ENCODE measurements around the gene HDAC4. TPM values are rescaled to one million over a fixed set of nuclear protein-coding genes. Genes with fewer than 3 reads are reported as not detected.

HDAC4 gene
- total RNA-seq, 6 donors from 2014 or later = 16.1 to 108 (median 45.0) TPM

GRCh38 chr2:239411549-239412319, 10.9 kb upstream of the HDAC4 start:
- H3K4me3 ChIP-seq = no peak overlapping the region
- no peaks in the 10 kb centered on the region for H3K9me3 ChIP-seq
- H3K4me1 ChIP-seq = no peaks in the 10 kb centered on the region
- no peak overlapping the region for H3K27ac ChIP-seq
- no peaks in the 10 kb centered on the region for H3K36me3 ChIP-seq
- 79 to 88% methylated on average over 7 to 8 of the region's 8 CpGs for WGBS, 2 donors
- H3K27me3 ChIP-seq = no peaks in the 10 kb centered on the region
- DNase-seq = no peak
- ATAC-seq (ENCODE audit: low FRiP score in 2 of 2) = no peak
- TF ChIP-seq POLR2AphosphoS5 (IDR thresholded peaks at IDR 0.05) = no peak
- no peak for TF ChIP-seq CTCF (IDR thresholded peaks at IDR 0.05)
- TF ChIP-seq EP300 (IDR thresholded peaks at IDR 0.05) = no peak
- no peak for TF ChIP-seq POLR2A (IDR thresholded peaks at IDR 0.05)

GRCh38 chr2:239411117-239411516, 10.3 kb upstream of the HDAC4 start:
- Histone ChIP-seq H3K27me3 (no peaks in the 10 kb centered on the region), H3K36me3 (no peaks in the 10 kb centered on the region), H3K27ac (no peak overlapping the region), H3K4me1 (no peaks in the 10 kb centered on the region), H3K4me3 (no peak overlapping the region), H3K9me3 (no peaks in the 10 kb centered on the region)
- WGBS, 2 donors = 98 to 99% methylated on average over 5 of the region's 5 CpGs
- no peak for TF ChIP-seq EP300 (IDR thresholded peaks at IDR 0.05)
- TF ChIP-seq POLR2AphosphoS5 (IDR thresholded peaks at IDR 0.05) = no peak
- no peak for TF ChIP-seq CTCF (IDR thresholded peaks at IDR 0.05)
- no peak for TF ChIP-seq POLR2A (IDR thresholded peaks at IDR 0.05)
- ATAC-seq (ENCODE audit: low FRiP score in 2 of 2) (no peak), DNase-seq (no peak)

- ATAC-seq (ENCODE audit: low FRiP score in 2 of 2) (no peak), DNase-seq (no peak)
- Histone ChIP-seq H3K4me1 (no peaks in the 10 kb centered on the region), H3K9me3 (no peaks in the 10 kb centered on the region), H3K36me3 (no peaks in the 10 kb centered on the region), H3K27ac (no peak overlapping the region), H3K27me3 (no peaks in the 10 kb centered on the region), H3K4me3 (no peak overlapping the region)
- 75 to 88% methylated on average over 6 of the region's 6 CpGs for WGBS, 2 donors
- no peak for TF ChIP-seq POLR2A (IDR thresholded peaks at IDR 0.05)
- TF ChIP-seq CTCF (IDR thresholded peaks at IDR 0.05) = no peak
- TF ChIP-seq POLR2AphosphoS5 (IDR thresholded peaks at IDR 0.05) = no peak
Observed at GRCh38 chr2:239409976-239410375, 9.2 kb upstream of the HDAC4 start.

GRCh38 chr2:239407112-239407511, 6.3 kb upstream of the HDAC4 start:
- H3K36me3 ChIP-seq = no peaks in the 10 kb centered on the region
- DNase-seq (no peak), ATAC-seq (ENCODE audit: low FRiP score in 2 of 2) (no peak)
- H3K9me3 ChIP-seq = no peaks in the 10 kb centered on the region
- no peak overlapping the region for H3K27ac ChIP-seq
- WGBS, 2 donors = 78 to 84% methylated on average over 13 of the region's 13 CpGs
- no peak overlapping the region for H3K4me3 ChIP-seq
- no peak for TF ChIP-seq POLR2AphosphoS5 (IDR thresholded peaks at IDR 0.05)
- no peak for TF ChIP-seq POLR2A (IDR thresholded peaks at IDR 0.05)
- no peak for TF ChIP-seq EP300 (IDR thresholded peaks at IDR 0.05)
- no peak for TF ChIP-seq CTCF (IDR thresholded peaks at IDR 0.05)
- no peaks in the 10 kb centered on the region for H3K27me3 ChIP-seq
- peaks cover 0 to 7% (median 2%) of the 10 kb centered on the region in 4 donors for H3K4me1 ChIP-seq
